HG03097 (cell line): ENCODE measurements around the gene ASCL2.

Experiments used
- ATAC-seq: cut with Tn5 transposase; IDR thresholded peaks from one replicate; pipeline ENCODE4 v1.9.1; 2021; ENCODE audit not compliant: unreplicated experiment, low FRiP score

The ASCL2 gene

GRCh38 chr11:2263071-2263565 lies 7.3 kb downstream of the ASCL2 start:
- ATAC-seq = no peak

GRCh38 chr11:2262301-2263070 lies 7.9 kb downstream of the ASCL2 start:
- no peak for ATAC-seq

- ATAC-seq = no peak
Measured at GRCh38 chr11:2261436-2262230, 8.8 kb downstream of the ASCL2 start.

GRCh38 chr11:2260491-2261364 lies 9.7 kb downstream of the ASCL2 start:
- ATAC-seq = no peak

- ATAC-seq = no peak
Measured at GRCh38 chr11:2259897-2260451, 10.4 kb downstream of the ASCL2 start.

GRCh38 chr11:2259466-2259830 lies 10.9 kb downstream of the ASCL2 start:
- ATAC-seq = no peak

GRCh38 chr11:2258501-2259465 lies 11.6 kb downstream of the ASCL2 start:
- ATAC-seq = no peak

GRCh38 chr11:2256951-2257700 lies 13.3 kb downstream of the ASCL2 start:
- ATAC-seq = no peak

- no peak for ATAC-seq
Measured at GRCh38 chr11:2256293-2256913, 14.0 kb downstream of the ASCL2 start.

GRCh38 chr11:2252018-2252417 lies 18.4 kb downstream of the ASCL2 start:
- no peak for ATAC-seq

GRCh38 chr11:2251138-2251537 lies 19.2 kb downstream of the ASCL2 start:
- no peak for ATAC-seq

- ATAC-seq = no peak
Measured at GRCh38 chr11:2250485-2250884, 19.9 kb downstream of the ASCL2 start.

GRCh38 chr11:2250041-2250440 lies 20.3 kb downstream of the ASCL2 start:
- ATAC-seq = no peak

- ATAC-seq = no peak
Measured at GRCh38 chr11:2249189-2249916, 21.0 kb downstream of the ASCL2 start.

GRCh38 chr11:2248762-2249161 lies 21.6 kb downstream of the ASCL2 start:
- no peak for ATAC-seq

GRCh38 chr11:2248242-2248641 lies 22.1 kb downstream of the ASCL2 start:
- ATAC-seq = no peak

GRCh38 chr11:2247496-2247895 lies 22.9 kb downstream of the ASCL2 start:
- no peak for ATAC-seq

GRCh38 chr11:2240834-2241233 lies 29.6 kb downstream of the ASCL2 start:
- no peak for ATAC-seq
